LHCN-M2 (cell line): ENCODE data around the gene TMEM151B. TPM values are rescaled to one million over a fixed set of nuclear protein-coding genes. Genes with fewer than 3 reads are reported as not detected.
"Not testable (repeated sequence)": the region's sequence is repeated elsewhere in the genome, so short reads cannot be mapped to it uniquely, and the experiment has no call there.

Source experiments
- DNase-seq: peaks from one replicate; pipeline ENCODE4 v3.0.0-alpha.2; 2012; ENCODE audit warnings: low read depth
- polyA plus RNA-seq: library from polyadenylated mRNA; unstranded; fragments of >200 nt; gene quantifications from one replicate; pipeline ENCODE4 v1.2.1, GENCODE V29; 2012; ENCODE audit warnings: missing spikeins
- total RNA-seq: library from RNA; depleted of rRNA; stranded (reverse); fragments of >200 nt; gene quantifications from 2 replicates; pipeline ENCODE4 v1.2.3, GENCODE V29; 2014; rRNA removed

TMEM151B gene
- not detected in 2 replicates for total RNA-seq
- polyA plus RNA-seq: 0.11 TPM

DNA sequence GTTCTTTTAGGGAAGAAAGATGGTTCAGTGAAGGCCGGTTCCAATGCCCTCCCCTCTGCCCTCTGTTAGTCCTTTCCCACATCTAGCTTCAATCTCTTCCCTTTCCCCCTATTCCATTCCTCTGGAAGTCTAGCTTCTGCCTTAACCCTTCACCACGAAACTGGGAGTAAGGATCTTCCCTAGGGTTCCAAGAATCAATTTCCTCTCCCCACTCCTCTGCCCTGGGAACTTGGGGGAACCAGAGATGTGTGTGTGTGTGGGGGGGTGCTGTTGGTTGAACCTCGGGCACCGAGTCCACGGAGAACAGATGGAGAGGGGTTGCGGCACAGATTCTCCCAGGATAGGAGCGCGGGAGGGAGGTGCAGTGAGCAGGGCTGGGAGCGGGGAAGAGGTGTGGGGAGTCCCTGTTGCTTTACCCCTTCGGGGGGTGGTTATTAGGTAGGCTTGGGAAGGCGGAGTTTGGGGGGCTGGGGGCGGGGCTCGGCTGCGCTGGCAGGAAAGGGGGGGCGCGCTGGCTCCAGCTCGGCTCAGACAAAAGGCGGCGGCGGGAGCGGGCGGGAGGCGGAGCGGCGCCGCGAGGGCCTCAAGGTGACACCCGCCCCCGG is at the start of gene TMEM151B:
Gene TMEM151B, plus strand, starts transcription at position 530 of the 605 bp plus-strand sequence. CDS start 293 bp downstream, outside the sequence.
- no peak for DNase-seq

- DNase-seq: no peak
Measured at GRCh38 chr6:44220913-44221290, 49.3 kb upstream of the TMEM151B start.

DNA sequence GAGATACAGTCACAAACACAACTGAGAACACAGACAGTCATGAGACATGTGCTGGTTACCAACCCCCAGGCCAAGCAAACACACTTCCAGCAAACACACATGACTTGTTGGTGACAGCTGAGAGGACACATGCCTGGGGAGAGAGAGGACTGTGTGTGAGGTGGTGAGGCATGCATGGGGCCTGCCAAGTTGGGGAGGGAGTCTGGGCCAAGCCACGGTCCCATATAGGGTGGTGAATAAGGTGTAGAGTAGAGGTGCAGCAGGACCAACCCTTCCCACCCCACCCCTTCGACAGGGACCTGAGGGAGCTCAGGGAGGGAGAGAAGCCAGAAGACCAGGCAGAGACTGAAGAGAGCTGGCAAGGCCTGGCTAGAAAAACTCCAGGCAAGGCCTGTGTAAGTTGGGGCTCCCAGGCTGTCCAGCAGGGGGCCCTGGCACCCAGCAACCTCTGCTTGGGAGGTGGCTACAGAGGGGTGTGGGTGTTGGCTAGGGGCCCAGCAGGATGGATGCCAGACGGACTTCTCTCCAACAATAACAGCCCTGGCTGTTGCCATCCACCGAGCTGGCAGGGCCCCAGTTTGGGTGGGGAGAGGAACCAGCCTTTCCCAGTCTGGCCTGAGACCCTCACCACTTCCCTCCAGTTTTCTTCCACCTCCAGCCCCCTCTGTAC is 48.8 kb upstream of the TMEM151B start:
- DNase-seq: peak; percentile 88

DNA sequence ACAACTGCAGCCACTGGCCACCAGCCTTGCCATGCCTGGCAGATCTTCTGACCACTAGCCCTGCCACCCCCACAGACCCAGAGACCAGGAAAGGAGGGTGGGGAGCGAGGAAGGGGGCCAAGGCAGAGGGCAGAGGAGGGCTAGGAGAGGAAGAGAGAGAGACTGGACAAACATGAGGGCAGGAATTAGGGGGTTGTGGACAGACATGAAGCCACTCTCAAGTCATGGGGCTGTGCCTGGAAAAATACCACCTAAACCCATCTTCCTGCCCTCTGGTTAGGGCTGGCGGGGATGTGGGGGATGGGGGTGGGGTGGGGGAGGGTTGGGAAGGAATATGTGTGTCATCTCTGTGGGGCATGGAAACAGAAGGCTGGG is 48.3 kb upstream of the TMEM151B start:
- DNase-seq: no peak

DNA sequence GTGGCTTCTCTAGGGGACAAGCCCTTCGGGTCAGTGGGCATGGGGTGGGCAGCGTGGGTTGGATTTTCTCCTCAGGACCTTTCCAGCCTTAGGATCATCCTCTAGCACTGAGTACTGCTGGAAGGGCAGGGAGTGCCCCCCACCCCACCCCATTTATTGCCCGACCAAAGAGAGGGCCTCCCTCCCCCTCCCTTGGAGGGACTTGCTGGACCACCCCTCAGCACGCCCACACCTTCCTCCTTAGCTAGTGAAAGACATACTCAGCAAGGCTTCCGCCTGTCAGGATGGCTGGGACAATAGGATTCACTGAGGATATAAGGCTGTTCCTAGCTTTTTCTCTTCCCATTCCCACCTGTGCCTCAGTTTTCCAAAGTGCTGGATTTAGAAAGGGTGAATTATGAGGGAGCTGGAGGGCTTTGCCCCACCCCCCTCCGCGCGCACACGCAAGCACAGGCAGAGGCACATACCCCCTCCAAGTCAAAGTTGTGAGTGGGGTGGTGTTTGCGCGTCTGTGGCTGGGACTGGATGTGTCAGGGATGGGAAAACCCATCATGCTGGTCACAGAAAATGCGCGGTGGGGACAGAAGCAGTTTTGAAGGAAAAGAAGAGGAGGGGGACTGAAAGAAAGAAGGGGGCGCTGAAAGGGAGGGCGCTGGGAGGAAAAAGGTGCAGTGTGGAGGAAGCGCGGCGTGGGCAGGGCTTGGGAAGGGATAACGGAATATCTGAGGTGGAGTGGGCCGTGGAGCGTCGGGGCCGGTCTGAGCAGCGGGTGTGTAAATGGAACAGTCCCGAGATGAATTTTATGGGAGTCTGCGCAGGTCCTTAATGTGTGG is 47.5 kb upstream of the TMEM151B start:
- DNase-seq: no peak

GRCh38 chr6:44223319-44224028 is 46.8 kb upstream of the TMEM151B start, which contains the start of gene SLC29A1:
Gene SLC29A1 (plus strand): TSS chr6:44223595. CDS start chr6:44227314, 3,719 bp downstream.
- DNase-seq: peak; percentile 60

GRCh38 chr6:44224029-44224964 is 46.0 kb upstream of the TMEM151B start:
- DNase-seq: peak; percentile 22

GRCh38 chr6:44224965-44225305 is 45.3 kb upstream of the TMEM151B start:
- no peak for DNase-seq

- DNase-seq: no peak
Measured at GRCh38 chr6:44225579-44226325, 44.5 kb upstream of the TMEM151B start.

DNA sequence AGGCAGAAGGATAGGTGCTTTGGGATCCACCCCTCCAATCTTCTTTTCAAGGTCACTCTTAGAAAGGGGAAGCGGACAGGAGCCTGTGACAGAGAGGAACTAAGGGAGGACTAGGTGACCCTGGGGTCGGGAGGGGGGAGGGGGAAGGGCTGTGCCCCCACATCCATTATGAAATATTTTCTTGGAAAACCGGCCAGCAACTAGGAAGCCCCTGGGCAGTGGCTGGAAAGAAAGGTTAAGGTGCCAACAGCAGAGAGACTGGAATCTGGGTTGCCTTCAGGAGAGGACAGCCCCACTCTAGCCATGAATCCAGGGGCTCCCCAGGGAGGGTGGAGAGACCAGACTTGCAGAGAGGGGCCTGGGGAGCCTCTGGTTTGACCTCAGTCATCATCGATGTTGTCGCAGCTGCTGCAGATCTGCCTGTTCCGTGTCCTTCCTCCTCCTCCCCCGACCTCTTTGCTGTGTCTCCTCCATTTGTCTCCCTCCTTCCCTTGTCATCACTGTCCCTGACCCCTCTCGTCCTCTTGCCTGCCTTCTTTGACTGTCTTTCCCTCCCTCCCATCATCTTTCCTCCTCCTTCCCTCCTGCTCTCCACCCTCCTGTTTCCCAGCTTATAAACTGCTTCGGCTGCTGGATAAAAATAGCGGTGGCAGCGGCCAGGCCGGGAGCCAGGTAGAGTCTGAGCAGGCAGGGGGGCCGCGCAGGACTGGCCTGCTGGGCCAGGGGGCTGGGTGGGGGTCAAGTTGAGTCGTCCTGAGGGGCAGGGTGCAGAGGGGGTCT is 43.7 kb upstream of the TMEM151B start:
- DNase-seq: peak; percentile 57

GRCh38 chr6:44227148-44227793 is 43.0 kb upstream of the TMEM151B start:
- DNase-seq: no peak

DNA sequence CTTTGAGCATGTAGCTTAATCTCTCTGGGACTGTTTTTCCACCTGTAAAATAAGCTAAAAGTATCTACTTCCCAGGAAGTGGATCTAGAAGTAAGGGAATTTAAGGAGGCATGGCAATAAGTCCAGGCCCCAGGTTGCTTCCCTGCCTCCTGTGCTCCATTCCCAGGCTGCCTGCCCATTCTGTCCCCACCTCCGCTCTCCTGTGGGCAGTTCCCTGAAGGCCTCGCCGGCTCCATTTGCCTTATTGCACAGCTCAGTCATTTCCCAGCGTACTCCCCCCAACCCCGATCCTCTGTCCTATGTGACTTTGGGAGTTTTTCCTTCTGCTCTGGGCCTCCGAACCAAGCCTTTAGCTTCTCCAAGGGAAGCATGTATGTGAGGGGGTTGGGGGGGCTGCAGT is 42.2 kb upstream of the TMEM151B start:
- no peak for DNase-seq

GRCh38 chr6:44228433-44228832 is 41.8 kb upstream of the TMEM151B start:
- DNase-seq: no peak

DNA sequence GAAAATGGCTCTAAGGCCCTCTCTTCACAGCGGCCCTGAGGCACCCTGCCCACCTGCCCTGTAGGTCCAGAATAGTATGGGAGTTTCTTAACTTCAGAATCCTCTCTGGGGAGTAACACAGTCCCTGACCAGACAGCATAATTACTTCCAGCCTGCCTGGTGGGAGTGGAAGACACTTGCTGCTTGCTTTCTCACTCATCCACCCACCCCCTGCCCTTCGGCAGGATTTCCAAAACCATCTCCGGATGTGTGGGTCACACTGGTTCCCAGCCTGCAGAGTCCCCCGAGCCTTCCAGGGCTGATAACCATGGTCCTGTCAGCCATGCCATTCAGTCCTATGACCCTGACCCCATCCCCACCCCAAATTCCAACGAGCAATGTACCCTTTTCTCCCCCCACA is 41.4 kb upstream of the TMEM151B start:
- no peak for DNase-seq

DNA sequence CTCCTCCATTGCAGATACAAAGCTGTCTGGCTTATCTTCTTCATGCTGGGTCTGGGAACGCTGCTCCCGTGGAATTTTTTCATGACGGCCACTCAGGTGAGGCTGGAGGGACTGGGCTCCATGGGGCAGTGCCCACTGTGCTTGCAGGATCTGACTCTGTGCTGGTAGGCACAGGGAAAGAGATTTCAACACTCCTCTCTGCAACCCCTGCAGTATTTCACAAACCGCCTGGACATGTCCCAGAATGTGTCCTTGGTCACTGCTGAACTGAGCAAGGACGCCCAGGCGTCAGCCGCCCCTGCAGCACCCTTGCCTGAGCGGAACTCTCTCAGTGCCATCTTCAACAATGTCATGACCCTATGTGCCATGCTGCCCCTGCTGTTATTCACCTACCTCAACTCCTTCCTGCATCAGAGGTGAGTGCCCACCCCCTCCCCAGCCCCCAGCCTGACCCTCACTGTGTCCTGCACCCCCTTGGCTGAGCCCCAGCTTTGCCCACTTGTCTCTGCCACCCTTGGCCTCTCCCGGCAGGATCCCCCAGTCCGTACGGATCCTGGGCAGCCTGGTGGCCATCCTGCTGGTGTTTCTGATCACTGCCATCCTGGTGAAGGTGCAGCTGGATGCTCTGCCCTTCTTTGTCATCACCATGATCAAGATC is 40.7 kb upstream of the TMEM151B start:
- no peak for DNase-seq

DNA sequence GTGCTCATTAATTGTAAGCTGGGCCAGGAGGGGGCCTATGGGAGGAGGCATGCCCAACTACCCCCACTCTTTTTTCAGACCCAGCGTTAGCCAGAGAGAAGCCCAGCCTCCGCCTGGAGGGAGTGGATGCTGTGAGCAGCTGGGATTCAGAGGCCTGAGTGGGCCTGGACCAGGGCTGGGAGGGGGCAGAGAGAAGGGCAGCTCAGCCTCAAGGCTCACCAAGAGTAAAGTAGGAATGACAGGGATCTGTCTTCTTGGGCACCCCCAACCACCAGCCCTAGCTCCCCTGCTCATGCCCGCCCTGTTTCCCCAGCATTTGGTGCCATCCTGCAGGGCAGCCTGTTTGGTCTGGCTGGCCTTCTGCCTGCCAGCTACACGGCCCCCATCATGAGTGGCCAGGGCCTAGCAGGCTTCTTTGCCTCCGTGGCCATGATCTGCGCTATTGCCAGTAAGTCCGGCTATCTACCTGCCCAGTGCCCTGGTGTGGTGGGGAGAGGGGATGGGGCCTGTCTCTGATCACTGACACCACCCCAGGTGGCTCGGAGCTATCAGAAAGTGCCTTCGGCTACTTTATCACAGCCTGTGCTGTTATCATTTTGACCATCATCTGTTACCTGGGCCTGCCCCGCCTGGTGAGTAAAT is 40.1 kb upstream of the TMEM151B start:
- no peak for DNase-seq

- DNase-seq: not testable (repeated sequence)
Measured at GRCh38 chr6:44231426-44231825, 38.8 kb upstream of the TMEM151B start.
